Pancreas (tissue), 10 donors: Measurements from ENCODE around the gene HID1. TPM values are rescaled to one million over a fixed set of nuclear protein-coding genes. Genes with fewer than 3 reads are reported as not detected.

Experiments
- ATAC-seq, 4 donors: fragments of 200-7000 bp; cut with Tn5 transposase; one replicate each; pipeline versions ENCODE4 v1.8.0 to v1.9.1; 2020; ENCODE audit warnings: mild to moderate bottlenecking in 4 of 4, moderate library complexity in 4 of 4
- DNase-seq, 6 donors: peaks; one replicate each; pipeline ENCODE4 v3.0.0-alpha.2; 2020
- FAIRE-seq: peaks from 2 replicates; lab custom pipeline; 2012; peaks lifted over from hg19 to GRCh38; lab: Jason Lieb, UNC
- H3K27ac ChIP-seq, 4 donors: fragments of 200-600 bp; sonication (generic); 1 replicate in 3 of 4; 2 replicates in 1 of 4; pipeline versions ENCODE4 v1.5.0 to v1.8.0; 2020
- H3K27me3 ChIP-seq, 4 donors: fragments of 200-600 bp; one replicate each; pipeline ENCODE4 v1.8.0; 2021
- H3K36me3 ChIP-seq, 3 donors: fragments of 200-600 bp; sonication (generic) in 1 of 3; one replicate each; pipeline versions ENCODE4 v1.5.0 to v1.8.0; 2020 to 2021
- H3K4me1 ChIP-seq, 3 donors: fragments of 200-600 bp; one replicate each; pipeline ENCODE4 v1.8.0; 2021
- H3K4me3 ChIP-seq, 4 donors: fragments of 200-600 bp; sonication (generic) in 2 of 4; one replicate each; pipeline versions ENCODE4 v1.5.0 to v1.8.0; 2020 to 2021
- H3K9me3 ChIP-seq, 4 donors: fragments of 200-600 bp; one replicate each; pipeline ENCODE4 v1.8.0; 2021
- CTCF ChIP-seq, 4 donors: fragments of 200-600 bp; sonication (generic) in 3 of 4; IDR thresholded peaks; one replicate each; pipeline versions ENCODE4 v1.5.0 to v1.8.0; 2021; ENCODE audit warnings: antibody characterized with exemption in 4 of 4
- WGBS, 2 donors: extraction: QIAGEN DNeasy Blood & Tissue Kit; methylation state at CpG; one replicate each; pipeline ENCODE4 v1.1.7; 2013; 5-methylcytosine and 5-hydroxymethylcytosine counted together
- intact Hi-C, 3 donors: fragments of 100-400 bp; cut with DNase I; formaldehyde crosslinking; loops; one replicate each; pipeline versions ENCODE4 v1.11.1 to v1.14.2; 2022
- polyA plus RNA-seq, 2 donors: library from polyadenylated mRNA; stranded (reverse); fragments of 200-250 nt; gene quantifications; one replicate each; pipeline ENCODE4 v1.2.3, GENCODE V29; 2013
- total RNA-seq, 6 donors: library from RNA; stranded (reverse); fragmentation: NEBNext Ultra II Directional in 4 of 6; extraction: Animal tissue kit (Norgen Biotek cat#: 25700) in 4 of 6; gene quantifications; one replicate each; pipeline versions ENCODE4 v1.2.1 to v1.2.4, GENCODE V29; 2021 to 2023
- donor health status: healthy with polysubstance abuse.
- donor health status: DM: no; HTN: no; CAD: no; lungs with moderate emphysema.
- donor health status: DM: no; HTN: no; CAD: no.
- donor health status: control.
- donor health status: control.
- donor health status: Bipolar disorder and iron deficiency.
- donor health status: DM: yes; HTN: yes; CAD: no.
- donor health status: DM: no; HTN: no; CAD: no.
- donor health status: DM: no; HTN: no; CAD: no.
- donor health status: DM: yes; HTN: yes; CAD: no.

HID1 gene
- total and polyA plus RNA-seq, 8 donors, result 76.7 to 262 (median 126) TPM

GRCh38 chr17:74941128-74941725, 31.3 kb downstream of the HID1 start:
- H3K9me3 ChIP-seq, result no peaks in the 10 kb centered on the region
- H3K27ac ChIP-seq, result no peak overlapping the region
- no peak for DNase-seq
- no peaks in the 10 kb centered on the region for H3K4me1 ChIP-seq
- TF ChIP-seq CTCF (IDR thresholded peaks at IDR 0.05), result no peak
- WGBS, 2 donors, result 71 to 76% methylated on average over 21 of the region's 21 CpGs
- no peak overlapping the region for H3K4me3 ChIP-seq
- no peak for ATAC-seq
- no peaks in the 10 kb centered on the region for H3K36me3 ChIP-seq
- intact Hi-C loops, result no loop called here
- FAIRE-seq, result no peak
- H3K27me3 ChIP-seq, result no peaks in the 10 kb centered on the region

GRCh38 chr17:74939534-74939933, 33.0 kb downstream of the HID1 start:
- WGBS, 2 donors, result 54 to 55% methylated on average over 8 of the region's 8 CpGs
- Histone ChIP-seq H3K4me1 (no peaks in the 10 kb centered on the region), H3K27ac (no peak overlapping the region), H3K9me3 (no peaks in the 10 kb centered on the region), H3K36me3 (no peaks in the 10 kb centered on the region), H3K27me3 (no peaks in the 10 kb centered on the region), H3K4me3 (no peak overlapping the region)
- DNase-seq, result no peak
- intact Hi-C loops, result no loop called here
- no peak for TF ChIP-seq CTCF (IDR thresholded peaks at IDR 0.05)
- ATAC-seq, result no peak
- FAIRE-seq, result no peak

GRCh38 chr17:74938194-74938950, 34.2 kb downstream of the HID1 start:
- no peak for TF ChIP-seq CTCF (IDR thresholded peaks at IDR 0.05)
- intact Hi-C loops, result no loop called here

DNA sequence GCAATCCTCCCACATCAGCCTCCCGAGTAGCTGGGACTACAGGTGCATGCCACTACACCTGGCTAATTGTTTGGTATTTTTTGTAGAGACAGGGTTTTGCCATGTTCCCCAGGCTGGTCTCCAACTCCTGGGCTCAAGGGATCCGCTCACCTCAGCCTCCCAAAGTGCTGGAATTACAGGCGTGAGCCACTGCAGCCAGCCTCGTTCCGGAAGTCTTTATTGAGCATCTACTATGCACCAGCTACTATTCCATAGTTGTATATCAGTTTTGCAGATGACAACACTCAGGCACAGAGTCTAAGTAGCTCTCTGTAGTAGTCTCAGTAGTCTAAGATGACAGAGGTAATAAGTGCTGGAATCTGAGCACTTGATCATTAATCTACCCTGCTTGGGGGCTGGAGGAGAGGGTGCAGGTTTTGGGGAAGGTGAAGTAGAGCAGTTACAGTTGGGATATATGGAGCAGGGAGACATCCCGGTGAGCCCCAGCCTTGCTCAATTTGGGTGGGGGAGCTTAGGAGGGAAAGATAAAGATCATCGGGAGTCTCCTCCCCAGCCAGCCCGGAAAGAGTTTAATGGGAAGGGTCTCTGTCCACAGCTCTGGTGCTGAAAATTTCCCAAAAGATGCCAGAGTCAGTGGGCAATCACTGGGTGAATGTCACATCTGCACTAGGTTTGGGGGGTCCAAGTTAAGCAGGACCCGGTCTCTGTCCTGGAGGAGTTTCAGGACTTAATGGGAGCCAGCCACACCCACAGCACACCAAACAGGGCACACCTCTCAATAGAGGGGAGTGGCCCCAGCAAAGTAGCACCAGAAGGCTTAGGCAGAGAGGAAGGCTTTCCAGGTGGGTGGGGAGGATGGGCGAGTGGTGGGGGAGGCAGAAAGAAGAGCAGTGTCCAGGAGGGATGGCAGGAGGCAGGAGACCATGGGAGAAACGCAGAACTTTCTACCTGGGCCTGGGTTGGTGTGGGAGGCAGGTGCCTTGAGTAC, 35.2 kb downstream of the HID1 start:
- no peak for TF ChIP-seq CTCF (IDR thresholded peaks at IDR 0.05)
- no peak for FAIRE-seq
- Histone ChIP-seq H3K27me3 (no peaks in the 10 kb centered on the region), H3K36me3 (no peaks in the 10 kb centered on the region), H3K27ac (no peak overlapping the region), H3K9me3 (no peaks in the 10 kb centered on the region), H3K4me3 (no peak overlapping the region), H3K4me1 (no peaks in the 10 kb centered on the region)
- WGBS, 2 donors, result 67% methylated on average over 11 of the region's 11 CpGs
- intact Hi-C loops, result no loop called here
- no peak for ATAC-seq
- no peak for DNase-seq

More at GRCh38 chr17:74938194-74938950, 34.2 kb downstream of the HID1 start:
- Histone ChIP-seq H3K4me1 (no peaks in the 10 kb centered on the region), H3K27me3 (no peaks in the 10 kb centered on the region), H3K9me3 (no peaks in the 10 kb centered on the region), H3K36me3 (no peaks in the 10 kb centered on the region), H3K4me3 (no peak overlapping the region), H3K27ac (no peak overlapping the region)
- DNase-seq (no peak), FAIRE-seq (no peak), ATAC-seq (no peak)
- WGBS, 2 donors, result 66 to 78% methylated on average over 8 of the region's 8 CpGs
